Lower leg skin (tissue), 3 donors: ENCODE data around the gene ACOXL.

Experiments
- POLR2A ChIP-seq, 2 donors: fragments of 450-650 bp; IDR thresholded peaks; one replicate each; pipeline ENCODE4 v1.6.1; 2016 to 2017; ENCODE audit warnings: antibody characterized with exemption in 2 of 2, mild to moderate bottlenecking in 1 of 2, moderate library complexity in 1 of 2
- TF ChIP-seq, protein P1 (sequence below), 3 donors: fragments of 450-650 bp; IDR thresholded peaks; one replicate each; pipeline ENCODE4 v1.5.1; 2016; ENCODE audit warnings: antibody characterized with exemption in 3 of 3, mild to moderate bottlenecking in 3 of 3, moderate library complexity in 2 of 3

DNA sequence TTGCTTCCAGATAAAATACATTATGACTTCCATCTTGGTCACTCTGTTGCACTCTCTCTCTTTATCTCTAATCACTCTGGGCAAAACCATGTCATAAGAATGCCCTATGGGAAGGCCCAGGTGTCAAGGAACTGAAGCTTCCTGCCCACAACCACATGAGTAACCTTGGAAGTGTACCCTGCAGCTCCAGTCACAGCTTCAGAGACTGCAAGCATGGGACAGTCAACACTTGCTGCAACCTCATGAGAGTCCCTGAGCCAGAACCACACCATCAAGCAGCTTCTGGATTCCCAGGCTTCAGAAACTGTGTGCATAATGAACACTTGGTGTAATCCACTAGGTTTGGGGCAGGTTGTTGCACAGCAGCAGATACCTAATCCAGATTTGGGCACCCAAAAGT is 267.3 kb downstream of the ACOXL start:
- TF ChIP-seq, protein P1, sequence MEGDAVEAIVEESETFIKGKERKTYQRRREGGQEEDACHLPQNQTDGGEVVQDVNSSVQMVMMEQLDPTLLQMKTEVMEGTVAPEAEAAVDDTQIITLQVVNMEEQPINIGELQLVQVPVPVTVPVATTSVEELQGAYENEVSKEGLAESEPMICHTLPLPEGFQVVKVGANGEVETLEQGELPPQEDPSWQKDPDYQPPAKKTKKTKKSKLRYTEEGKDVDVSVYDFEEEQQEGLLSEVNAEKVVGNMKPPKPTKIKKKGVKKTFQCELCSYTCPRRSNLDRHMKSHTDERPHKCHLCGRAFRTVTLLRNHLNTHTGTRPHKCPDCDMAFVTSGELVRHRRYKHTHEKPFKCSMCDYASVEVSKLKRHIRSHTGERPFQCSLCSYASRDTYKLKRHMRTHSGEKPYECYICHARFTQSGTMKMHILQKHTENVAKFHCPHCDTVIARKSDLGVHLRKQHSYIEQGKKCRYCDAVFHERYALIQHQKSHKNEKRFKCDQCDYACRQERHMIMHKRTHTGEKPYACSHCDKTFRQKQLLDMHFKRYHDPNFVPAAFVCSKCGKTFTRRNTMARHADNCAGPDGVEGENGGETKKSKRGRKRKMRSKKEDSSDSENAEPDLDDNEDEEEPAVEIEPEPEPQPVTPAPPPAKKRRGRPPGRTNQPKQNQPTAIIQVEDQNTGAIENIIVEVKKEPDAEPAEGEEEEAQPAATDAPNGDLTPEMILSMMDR (IDR thresholded peaks at IDR 0.05), result no peak
- TF ChIP-seq POLR2A (IDR thresholded peaks at IDR 0.05), result no peak
